ENCODE measurements around the gene XPO4. TPM values are rescaled to one million over a fixed set of nuclear protein-coding genes. Genes with fewer than 3 reads are reported as not detected.

The XPO4 gene
- total and polyA plus RNA-seq, 4 donors: 2.5 to 12.5 (median 7.5) TPM

DNA sequence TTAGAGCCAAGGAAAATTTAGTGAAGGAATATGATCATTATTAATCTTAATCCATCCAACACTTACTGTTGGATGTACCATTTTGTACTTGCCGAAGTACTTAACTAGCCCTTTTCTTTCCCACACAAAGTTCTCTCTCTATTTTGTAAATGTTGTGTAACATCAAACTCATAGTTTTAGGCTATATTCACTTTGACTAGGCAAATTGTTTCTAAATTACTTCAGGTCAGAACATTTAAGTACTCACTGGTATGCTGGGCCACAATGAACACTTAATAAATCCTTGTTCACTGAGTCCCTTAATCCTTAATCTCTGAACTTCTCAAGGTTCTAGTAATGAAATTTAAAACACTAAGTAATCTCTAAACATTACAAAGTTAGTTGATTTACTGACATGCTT is 79.5 kb downstream of the XPO4 start:
- H3K9ac ChIP-seq (ENCODE audit: low read depth in 1 of 2, low read length in 2 of 2): no peak overlapping the region
- TF ChIP-seq RXRA (IDR thresholded peaks at IDR 0.05) (no peak), JUND (IDR thresholded peaks at IDR 0.05) (no peak)
- TF ChIP-seq, protein P1, sequence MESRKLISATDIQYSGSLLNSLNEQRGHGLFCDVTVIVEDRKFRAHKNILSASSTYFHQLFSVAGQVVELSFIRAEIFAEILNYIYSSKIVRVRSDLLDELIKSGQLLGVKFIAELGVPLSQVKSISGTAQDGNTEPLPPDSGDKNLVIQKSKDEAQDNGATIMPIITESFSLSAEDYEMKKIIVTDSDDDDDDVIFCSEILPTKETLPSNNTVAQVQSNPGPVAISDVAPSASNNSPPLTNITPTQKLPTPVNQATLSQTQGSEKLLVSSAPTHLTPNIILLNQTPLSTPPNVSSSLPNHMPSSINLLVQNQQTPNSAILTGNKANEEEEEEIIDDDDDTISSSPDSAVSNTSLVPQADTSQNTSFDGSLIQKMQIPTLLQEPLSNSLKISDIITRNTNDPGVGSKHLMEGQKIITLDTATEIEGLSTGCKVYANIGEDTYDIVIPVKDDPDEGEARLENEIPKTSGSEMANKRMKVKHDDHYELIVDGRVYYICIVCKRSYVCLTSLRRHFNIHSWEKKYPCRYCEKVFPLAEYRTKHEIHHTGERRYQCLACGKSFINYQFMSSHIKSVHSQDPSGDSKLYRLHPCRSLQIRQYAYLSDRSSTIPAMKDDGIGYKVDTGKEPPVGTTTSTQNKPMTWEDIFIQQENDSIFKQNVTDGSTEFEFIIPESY (IDR thresholded peaks at IDR 0.05): no peak
- 94% methylated on average over 1 of the region's 1 CpG for WGBS

DNA sequence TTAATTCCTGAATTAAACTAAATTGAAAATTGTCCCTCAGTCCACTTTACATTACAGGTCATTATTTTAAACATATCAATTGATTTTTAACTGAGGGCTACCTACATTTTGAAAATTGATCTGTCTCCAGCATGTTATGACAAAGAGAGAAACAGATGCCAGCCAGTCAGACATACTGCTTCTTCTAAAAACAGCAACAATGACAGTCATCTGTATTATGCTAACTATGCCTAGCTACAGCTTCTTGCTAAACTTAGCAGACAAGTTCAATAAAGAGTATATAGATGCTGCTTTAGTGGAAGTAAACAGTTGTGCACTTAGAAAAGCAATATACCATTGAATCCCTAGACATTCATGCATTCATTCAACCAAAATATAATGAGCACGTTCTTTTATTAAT is 80.1 kb downstream of the XPO4 start:
- Histone ChIP-seq H3K4me3 (ENCODE audit: low read depth in 1 of 3, low read length in 3 of 3) (no peak overlapping the region), H3K9me3 (ENCODE audit: control insufficient read depth in 4 of 4, low read length in 3 of 4) (no peaks in the 10 kb centered on the region), H3K4me1 (ENCODE audit: control insufficient read depth in 4 of 4, insufficient read depth in 4 of 4, low read length in 3 of 4) (no peaks in the 10 kb centered on the region), H3K27ac (ENCODE audit: low read depth in 1 of 2, low read length in 2 of 2) (no peak overlapping the region), H3K36me3 (ENCODE audit: control insufficient read depth in 4 of 4, insufficient read depth in 3 of 4, low read depth in 1 of 4, low read length in 3 of 4) (peaks cover 0 to 7% (median 0%) of the 10 kb centered on the region in 4 donors), H3K27me3 (ENCODE audit: control insufficient read depth in 4 of 4, insufficient read depth in 4 of 4, low read length in 3 of 4) (no peaks in the 10 kb centered on the region), H3K9ac (ENCODE audit: low read depth in 1 of 2, low read length in 2 of 2) (no peak overlapping the region)
- TF ChIP-seq SP1 (IDR thresholded peaks at IDR 0.05): no peak
- no peak for TF ChIP-seq RAD21 (IDR thresholded peaks at IDR 0.05)
- TF ChIP-seq RXRA (IDR thresholded peaks at IDR 0.05): no peak
- TF ChIP-seq TAF1 (conservative IDR thresholded peaks at IDR 0.05): no peak
- no peak for TF ChIP-seq FOXA1 (IDR thresholded peaks at IDR 0.05)
- no peak for TF ChIP-seq YY1 (IDR thresholded peaks at IDR 0.05)
- TF ChIP-seq, protein P1 (IDR thresholded peaks at IDR 0.05): no peak
- no peak for TF ChIP-seq HNF4A (conservative IDR thresholded peaks at IDR 0.05)
- 99% methylated on average over 1 of the region's 1 CpG for WGBS
- DNase-seq (ENCODE audit: low spot score): no peak

More for the DNA sequence above, 79.5 kb downstream of the XPO4 start:
- Histone ChIP-seq H3K4me3 (ENCODE audit: low read depth in 1 of 3, low read length in 3 of 3) (no peak overlapping the region), H3K9me3 (ENCODE audit: control insufficient read depth in 4 of 4, low read length in 3 of 4) (no peaks in the 10 kb centered on the region), H3K27me3 (ENCODE audit: control insufficient read depth in 4 of 4, insufficient read depth in 4 of 4, low read length in 3 of 4) (no peaks in the 10 kb centered on the region), H3K27ac (ENCODE audit: low read depth in 1 of 2, low read length in 2 of 2) (no peak overlapping the region), H3K36me3 (ENCODE audit: control insufficient read depth in 4 of 4, insufficient read depth in 3 of 4, low read depth in 1 of 4, low read length in 3 of 4) (peaks cover 0 to 7% (median 0%) of the 10 kb centered on the region in 4 donors), H3K4me1 (ENCODE audit: control insufficient read depth in 4 of 4, insufficient read depth in 4 of 4, low read length in 3 of 4) (no peaks in the 10 kb centered on the region)
- no peak for DNase-seq (ENCODE audit: low spot score)

DNA sequence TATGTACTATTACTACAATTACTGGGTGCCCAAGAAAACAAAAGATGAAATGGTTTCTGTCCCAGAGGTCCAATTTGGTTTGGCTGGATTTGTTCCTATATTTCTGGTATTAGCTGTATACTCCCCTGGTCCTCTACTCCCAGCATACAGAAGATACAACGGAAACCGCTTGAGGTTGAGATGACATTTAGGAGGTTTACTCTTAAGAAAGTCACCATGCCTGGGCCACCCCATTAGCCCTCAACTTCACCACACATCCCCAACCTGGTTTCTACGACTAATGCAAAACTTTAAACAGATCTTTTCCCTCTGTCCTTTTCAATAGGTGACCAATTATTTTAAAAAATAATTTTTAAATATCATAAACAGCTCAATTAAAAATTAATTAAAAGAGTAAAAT is 82.8 kb downstream of the XPO4 start:
- no peak overlapping the region for H3K4me3 ChIP-seq (ENCODE audit: low read depth in 1 of 3, low read length in 3 of 3)
- H3K4me1 ChIP-seq (ENCODE audit: control insufficient read depth in 4 of 4, insufficient read depth in 4 of 4, low read length in 3 of 4): no peaks in the 10 kb centered on the region
- H3K9me3 ChIP-seq (ENCODE audit: control insufficient read depth in 4 of 4, low read length in 3 of 4): no peaks in the 10 kb centered on the region
- TF ChIP-seq, protein P2, sequence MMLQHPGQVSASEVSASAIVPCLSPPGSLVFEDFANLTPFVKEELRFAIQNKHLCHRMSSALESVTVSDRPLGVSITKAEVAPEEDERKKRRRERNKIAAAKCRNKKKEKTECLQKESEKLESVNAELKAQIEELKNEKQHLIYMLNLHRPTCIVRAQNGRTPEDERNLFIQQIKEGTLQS (IDR thresholded peaks at IDR 0.05): no peak
- TF ChIP-seq RAD21 (IDR thresholded peaks at IDR 0.05) (no peak), FOXA2 (IDR thresholded peaks at IDR 0.05) (no peak), EGR1 (IDR thresholded peaks at IDR 0.05; ENCODE audit: low read depth in 2 of 2) (no peak), FOXA1 (IDR thresholded peaks at IDR 0.05) (no peak), RXRA (IDR thresholded peaks at IDR 0.05) (no peak), HNF4A (conservative IDR thresholded peaks at IDR 0.05) (no peak), YY1 (IDR thresholded peaks at IDR 0.05) (no peak), NR2F2 (IDR thresholded peaks at IDR 0.05) (no peak), TAF1 (conservative IDR thresholded peaks at IDR 0.05) (no peak), SP1 (IDR thresholded peaks at IDR 0.05) (no peak)
- TF ChIP-seq, protein P1 (IDR thresholded peaks at IDR 0.05): no peak
- TF ChIP-seq, protein P3, sequence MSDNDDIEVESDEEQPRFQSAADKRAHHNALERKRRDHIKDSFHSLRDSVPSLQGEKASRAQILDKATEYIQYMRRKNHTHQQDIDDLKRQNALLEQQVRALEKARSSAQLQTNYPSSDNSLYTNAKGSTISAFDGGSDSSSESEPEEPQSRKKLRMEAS (IDR thresholded peaks at IDR 0.05): no peak
- H3K27ac ChIP-seq (ENCODE audit: low read depth in 1 of 2, low read length in 2 of 2): no peak overlapping the region
- no peaks in the 10 kb centered on the region for H3K27me3 ChIP-seq (ENCODE audit: control insufficient read depth in 4 of 4, insufficient read depth in 4 of 4, low read length in 3 of 4)
- DNase-seq (ENCODE audit: low spot score): no peak
- over 99% methylated on average over 3 of the region's 3 CpGs for WGBS
- H3K9ac ChIP-seq (ENCODE audit: low read depth in 1 of 2, low read length in 2 of 2): no peak overlapping the region
- H3K36me3 ChIP-seq (ENCODE audit: control insufficient read depth in 4 of 4, insufficient read depth in 3 of 4, low read depth in 1 of 4, low read length in 3 of 4): peaks cover 0 to 7% (median 0%) of the 10 kb centered on the region in 4 donors
